ELF-1 (cell line): Measurements from ENCODE around the gene SHISAL2B.
"Not testable (repeated sequence)": the region's sequence is repeated elsewhere in the genome, so short reads cannot be mapped to it uniquely, and the experiment has no call there.

Experiments used
- DNase-seq: peaks from one replicate; pipeline ENCODE4 v3.0.0-alpha.2; 2016; ENCODE audit warnings: low read depth, low spot score

SHISAL2B gene

GRCh38 chr5:64690417-64691151 is at the start of gene SHISAL2B:
Gene SHISAL2B, plus strand, starts transcription at chr5:64690503. Its CDS starts 121 bp downstream, at chr5:64690624.
- peak; percentile 86 for DNase-seq

GRCh38 chr5:64644831-64645230 is 45.5 kb upstream of the SHISAL2B start:
- DNase-seq = no peak

- DNase-seq = no peak
These were observed 44.1 kb upstream of the SHISAL2B start for GRCh38 chr5:64646169-64646568.

GRCh38 chr5:64649512-64649911 is 40.8 kb upstream of the SHISAL2B start:
- DNase-seq = no peak

GRCh38 chr5:64653766-64654560 is 36.3 kb upstream of the SHISAL2B start:
- DNase-seq = no peak

GRCh38 chr5:64654561-64654938 is 35.8 kb upstream of the SHISAL2B start:
- no peak for DNase-seq

- no peak for DNase-seq
These were observed 34.7 kb upstream of the SHISAL2B start for GRCh38 chr5:64655596-64655995.

- no peak for DNase-seq
These were observed 31.0 kb upstream of the SHISAL2B start for GRCh38 chr5:64659289-64659688.

- not testable (repeated sequence) for DNase-seq
These were observed 27.1 kb upstream of the SHISAL2B start for GRCh38 chr5:64663181-64663580.

- no peak for DNase-seq
These were observed 25.1 kb upstream of the SHISAL2B start for GRCh38 chr5:64665243-64665642.

- peak; percentile 14 for DNase-seq
These were observed 24.2 kb upstream of the SHISAL2B start for GRCh38 chr5:64666078-64666477.

- DNase-seq = no peak
These were observed 23.2 kb upstream of the SHISAL2B start for GRCh38 chr5:64667068-64667467.

GRCh38 chr5:64670277-64670676 is 20.0 kb upstream of the SHISAL2B start:
- DNase-seq = no peak

GRCh38 chr5:64671678-64672077 is 18.6 kb upstream of the SHISAL2B start:
- DNase-seq = no peak

- DNase-seq = no peak
These were observed 11.9 kb upstream of the SHISAL2B start for GRCh38 chr5:64678374-64678773.

GRCh38 chr5:64680289-64680688 is 10.0 kb upstream of the SHISAL2B start:
- peak; percentile 31 for DNase-seq

- DNase-seq = no peak
These were observed 7.7 kb upstream of the SHISAL2B start for GRCh38 chr5:64682608-64683007.

GRCh38 chr5:64685866-64686265 is 4.4 kb upstream of the SHISAL2B start:
- no peak for DNase-seq

- DNase-seq = no peak
These were observed 1.9 kb upstream of the SHISAL2B start for GRCh38 chr5:64688391-64688790.

GRCh38 chr5:64688965-64689364 is 1.3 kb upstream of the SHISAL2B start:
- DNase-seq = no peak

GRCh38 chr5:64690104-64690416 is 243 bp upstream of the SHISAL2B start:
- no peak for DNase-seq

GRCh38 chr5:64691291-64691690 is 988 bp downstream of the SHISAL2B start:
- DNase-seq = no peak

- DNase-seq = no peak
These were observed 3.3 kb downstream of the SHISAL2B start for GRCh38 chr5:64693636-64694035.
